OCI-LY7 (cell line): ENCODE results near the gene CALCB. TPM values are rescaled to one million over a fixed set of nuclear protein-coding genes. Genes with fewer than 3 reads are reported as not detected.
"Not testable (repeated sequence)": the region's sequence is repeated elsewhere in the genome, so short reads cannot be mapped to it uniquely, and the experiment has no call there.

ENCODE experiments used
- BruUV-seq: library from RNA; stranded (reverse); fragments of 400-500 nt; replicated peaks from 2 replicates; lab custom pipeline; 2021; lab: Mats Ljungman, UMichigan
- CTCF ChIA-PET: fragments of 300-600 bp; sonication (Branson Sonifier 250); formaldehyde crosslinking; loops from one replicate; lab custom pipeline; 2022; ENCODE audit warnings: antibody characterized with exemption; ENCODE audit not compliant: unreplicated experiment; lab: Charles Lee
- POLR2A ChIA-PET: fragments of 300-600 bp; sonication (Branson Sonifier 250); formaldehyde crosslinking; loops from one replicate; lab custom pipeline; 2022; ENCODE audit warnings: antibody characterized with exemption; lab: Charles Lee
- DNase-seq: peaks from one replicate; pipeline ENCODE4 v3.0.0-alpha.2; 2015; ENCODE audit warnings: low spot score
- H2AFZ ChIP-seq: fragments of 200-600 bp; sonication (generic), shearing (Covaris generic); 2 replicates; pipeline ENCODE4 v1.6.1; 2014; ENCODE audit warnings: mild to moderate bottlenecking, antibody characterized with exemption, low read length, moderate library complexity
- H3K27ac ChIP-seq: fragments of 200-600 bp; sonication (generic); 2 replicates; pipeline ENCODE4 v1.5.1; 2014; ENCODE audit warnings: mixed run types, low read depth, mild to moderate bottlenecking, moderate library complexity, low read length, inconsistent platforms; ENCODE audit not compliant: poor library complexity, severe bottlenecking
- H3K36me3 ChIP-seq: fragments of 200-600 bp; sonication (generic); 2 replicates; pipeline ENCODE4 v1.6.1; 2014; ENCODE audit warnings: mild to moderate bottlenecking, antibody characterized with exemption, low read length, moderate library complexity, mixed read lengths; ENCODE audit not compliant: insufficient read depth
- H3K4me1 ChIP-seq: fragments of 200-600 bp; sonication (generic); 2 replicates; pipeline ENCODE4 v1.5.1; 2014; ENCODE audit warnings: mild to moderate bottlenecking, low read length; ENCODE audit not compliant: insufficient read depth, poor library complexity, severe bottlenecking
- H3K4me2 ChIP-seq: fragments of 200-600 bp; sonication (generic); 2 replicates; pipeline ENCODE4 v1.6.1; 2014; ENCODE audit warnings: mild to moderate bottlenecking, low read length
- H3K4me3 ChIP-seq: fragments of 200-600 bp; sonication (generic); 2 replicates; pipeline ENCODE4 v1.5.1; 2014; ENCODE audit warnings: mild to moderate bottlenecking, low read depth, low read length; ENCODE audit not compliant: poor library complexity, severe bottlenecking
- H3K79me2 ChIP-seq: fragments of 200-600 bp; sonication (generic); 2 replicates; pipeline ENCODE4 v1.6.1; 2016; ENCODE audit warnings: low read depth, mild to moderate bottlenecking, low read length, moderate library complexity, mixed read lengths; ENCODE audit not compliant: insufficient read depth
- H3K9me2 ChIP-seq: fragments of 200-600 bp; sonication (generic); 2 replicates; pipeline ENCODE4 v1.6.1; 2016; ENCODE audit warnings: mild to moderate bottlenecking, low read length, mixed read lengths; ENCODE audit not compliant: insufficient read depth
- H3K9me3 ChIP-seq: fragments of 200-600 bp; sonication (generic); 2 replicates; pipeline ENCODE4 v1.6.1; 2014; ENCODE audit warnings: mild to moderate bottlenecking, mixed run types, low read length, mixed read lengths
- H4K20me1 ChIP-seq: fragments of 200-600 bp; sonication (generic); 2 replicates; pipeline ENCODE4 v1.6.1; 2014; ENCODE audit warnings: mild to moderate bottlenecking, antibody characterized with exemption, low read length, moderate library complexity, mixed read lengths; ENCODE audit not compliant: insufficient read depth
- EZH2phosphoT487 ChIP-seq: fragments of 200-600 bp; sonication (generic); IDR thresholded peaks from 2 replicates; pipeline ENCODE4 v1.6.1; 2018; ENCODE audit warnings: low read depth, borderline replicate concordance, mild to moderate bottlenecking, mixed run types, antibody characterized with exemption, low read length, moderate library complexity, mixed read lengths
- intact Hi-C: fragments of 100-400 bp; cut with micrococcal nuclease; formaldehyde crosslinking; loops from one replicate; pipeline ENCODE4 v1.10.0; 2022; ENCODE audit not compliant: unreplicated experiment
- total RNA-seq, 2 experiments: library from RNA; depleted of rRNA in 1 of 2; stranded (reverse); fragments of >200 nt in 1 of 2; shearing (Covaris generic) in 1 of 2; gene quantifications; 2 replicates each; pipeline ENCODE4 v1.2.3, GENCODE V29; 2014 to 2022
- TF ChIP-seq, protein P1 (sequence below): fragments of 200-600 bp; sonication (generic); conservative IDR thresholded peaks from 2 replicates; pipeline ENCODE4 v1.5.1; 2014; ENCODE audit warnings: mild to moderate bottlenecking, antibody characterized with exemption, low read length, moderate library complexity, mixed read lengths

Gene CALCB
- total RNA-seq, 2 experiments from 2014 or later: 0.44 TPM; not detected in 1

DNA sequence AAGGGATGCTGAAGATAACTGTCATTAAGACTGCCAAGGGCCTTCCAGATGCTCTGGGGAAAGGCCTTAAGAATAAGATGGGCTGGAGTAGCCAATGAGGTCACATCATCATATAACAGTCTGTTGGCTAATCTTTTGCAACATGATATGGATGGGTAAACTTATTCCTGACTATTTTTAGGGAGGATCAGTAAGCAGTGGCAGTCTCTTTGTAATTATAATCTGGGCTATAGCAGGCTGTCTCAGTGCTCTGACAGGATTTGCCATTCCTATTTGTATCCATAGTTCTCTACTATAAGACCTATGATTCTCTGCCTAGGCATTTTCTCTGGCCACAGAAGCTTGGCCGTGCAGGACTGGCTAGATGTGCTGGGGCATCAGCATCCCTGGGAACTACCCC, 16.1 kb upstream of the CALCB start:
- no peaks in the 10 kb centered on the region for H3K9me2 ChIP-seq
- H4K20me1 ChIP-seq: no peaks in the 10 kb centered on the region
- ChIA-PET CTCF (no interaction called here), POLR2A (no interaction called here)
- intact Hi-C loops: no loop called here
- H3K4me3 ChIP-seq: no peak overlapping the region
- no peak overlapping the region for H3K4me2 ChIP-seq
- no peak overlapping the region for H3K27ac ChIP-seq
- H3K4me1 ChIP-seq: no peaks in the 10 kb centered on the region
- H3K9me3 ChIP-seq: no peaks in the 10 kb centered on the region
- DNase-seq: no peak
- no peaks in the 10 kb centered on the region for H3K79me2 ChIP-seq
- no peak overlapping the region for H2AFZ ChIP-seq
- no peaks in the 10 kb centered on the region for H3K36me3 ChIP-seq
- TF ChIP-seq, protein P1, sequence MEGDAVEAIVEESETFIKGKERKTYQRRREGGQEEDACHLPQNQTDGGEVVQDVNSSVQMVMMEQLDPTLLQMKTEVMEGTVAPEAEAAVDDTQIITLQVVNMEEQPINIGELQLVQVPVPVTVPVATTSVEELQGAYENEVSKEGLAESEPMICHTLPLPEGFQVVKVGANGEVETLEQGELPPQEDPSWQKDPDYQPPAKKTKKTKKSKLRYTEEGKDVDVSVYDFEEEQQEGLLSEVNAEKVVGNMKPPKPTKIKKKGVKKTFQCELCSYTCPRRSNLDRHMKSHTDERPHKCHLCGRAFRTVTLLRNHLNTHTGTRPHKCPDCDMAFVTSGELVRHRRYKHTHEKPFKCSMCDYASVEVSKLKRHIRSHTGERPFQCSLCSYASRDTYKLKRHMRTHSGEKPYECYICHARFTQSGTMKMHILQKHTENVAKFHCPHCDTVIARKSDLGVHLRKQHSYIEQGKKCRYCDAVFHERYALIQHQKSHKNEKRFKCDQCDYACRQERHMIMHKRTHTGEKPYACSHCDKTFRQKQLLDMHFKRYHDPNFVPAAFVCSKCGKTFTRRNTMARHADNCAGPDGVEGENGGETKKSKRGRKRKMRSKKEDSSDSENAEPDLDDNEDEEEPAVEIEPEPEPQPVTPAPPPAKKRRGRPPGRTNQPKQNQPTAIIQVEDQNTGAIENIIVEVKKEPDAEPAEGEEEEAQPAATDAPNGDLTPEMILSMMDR: no peak
- no peak for TF ChIP-seq EZH2phosphoT487
- no TSS peak for BruUV-seq

DNA sequence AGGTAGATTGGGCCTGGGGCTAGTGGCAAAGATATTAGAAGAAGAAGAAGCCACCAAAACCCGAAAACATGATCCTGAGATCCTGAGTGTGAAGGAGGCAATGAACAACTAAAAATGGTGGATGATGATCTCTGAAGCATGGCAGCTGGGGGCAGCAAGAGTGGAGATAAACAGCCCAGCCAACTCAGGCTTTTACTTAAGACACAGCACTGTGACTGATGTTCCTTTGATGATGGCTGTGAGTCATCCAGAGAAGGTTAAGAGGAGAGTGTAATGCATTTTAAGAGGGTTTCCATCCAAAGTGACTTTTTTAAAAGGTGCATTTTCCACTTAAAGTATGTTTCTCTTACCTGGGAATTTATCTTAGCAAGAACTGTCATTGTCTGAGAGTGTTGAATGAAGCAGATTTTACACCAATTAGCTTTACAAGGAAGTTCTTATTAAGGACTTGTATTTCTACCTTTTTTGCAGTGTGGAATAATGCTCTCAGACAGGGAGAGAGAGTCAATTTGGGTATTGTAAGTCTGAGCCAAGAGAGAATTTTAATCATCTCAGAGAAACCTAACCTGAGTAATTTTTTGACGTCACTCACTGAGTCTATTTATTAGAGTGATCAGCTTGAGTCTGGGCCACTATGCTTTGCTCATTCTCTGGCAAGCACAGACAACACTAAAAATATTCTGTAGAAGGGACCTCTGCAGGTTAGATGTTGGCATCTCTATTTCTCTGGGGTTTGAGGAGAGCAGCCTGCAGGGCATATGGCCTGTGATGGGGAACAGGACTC, 14.1 kb upstream of the CALCB start:
- no peaks in the 10 kb centered on the region for H3K4me1 ChIP-seq
- H3K4me2 ChIP-seq: no peak overlapping the region
- H2AFZ ChIP-seq: no peak overlapping the region
- no peak for DNase-seq
- H3K36me3 ChIP-seq: no peaks in the 10 kb centered on the region
- intact Hi-C loops: no loop called here
- TF ChIP-seq, protein P1: no peak
- TF ChIP-seq EZH2phosphoT487: no peak
- no peaks in the 10 kb centered on the region for H3K9me3 ChIP-seq
- H3K4me3 ChIP-seq: no peak overlapping the region
- no peaks in the 10 kb centered on the region for H3K9me2 ChIP-seq
- ChIA-PET CTCF (no interaction called here), POLR2A (interaction anchor here (0.6 to 0.7 kb wide), 2 partner anchors 8 to 153 kb away, joined by 3 read pairs; no protein-coding TSS in a partner anchor)
- BruUV-seq: no TSS peak
- H3K27ac ChIP-seq: no peak overlapping the region
- no peaks in the 10 kb centered on the region for H3K79me2 ChIP-seq
- no peaks in the 10 kb centered on the region for H4K20me1 ChIP-seq

DNA sequence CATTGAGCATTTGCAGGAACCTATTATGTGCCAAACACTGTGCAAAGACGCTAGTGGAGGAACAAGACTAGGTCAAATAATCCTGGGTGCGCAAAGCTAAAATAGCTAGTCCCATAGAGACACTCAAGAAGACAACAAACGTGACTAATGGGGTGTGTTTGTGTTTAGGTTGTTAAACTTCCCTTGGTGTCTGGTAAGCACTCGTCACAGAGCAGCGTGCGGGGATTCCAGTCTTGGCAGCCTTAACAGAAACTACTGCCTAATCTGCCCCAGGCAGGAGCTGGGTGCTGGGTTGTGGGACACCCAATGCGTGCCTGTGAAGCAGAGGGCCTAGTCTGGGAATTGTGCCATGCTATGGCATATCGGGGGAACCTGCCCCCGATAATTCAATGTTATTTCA, 10.8 kb upstream of the CALCB start:
- H3K4me2 ChIP-seq: no peak overlapping the region
- H3K36me3 ChIP-seq: no peaks in the 10 kb centered on the region
- no peaks in the 10 kb centered on the region for H3K9me3 ChIP-seq
- H3K4me3 ChIP-seq: no peak overlapping the region
- ChIA-PET CTCF (interaction anchor here (0.6 kb wide), 1 partner anchor 9 kb away, joined by 3 read pairs; no protein-coding TSS in a partner anchor), POLR2A (interaction anchor here (0.9 kb wide), 1 partner anchor 185 kb away, joined by 3 read pairs; no protein-coding TSS in a partner anchor)
- intact Hi-C loops: no loop called here
- H4K20me1 ChIP-seq: no peaks in the 10 kb centered on the region
- no peak for DNase-seq
- no peak overlapping the region for H3K27ac ChIP-seq
- TF ChIP-seq, protein P1: no peak
- TF ChIP-seq EZH2phosphoT487: no peak
- no peaks in the 10 kb centered on the region for H3K79me2 ChIP-seq
- H3K4me1 ChIP-seq: no peaks in the 10 kb centered on the region
- BruUV-seq: no TSS peak
- H2AFZ ChIP-seq: no peak overlapping the region
- H3K9me2 ChIP-seq: no peaks in the 10 kb centered on the region

DNA sequence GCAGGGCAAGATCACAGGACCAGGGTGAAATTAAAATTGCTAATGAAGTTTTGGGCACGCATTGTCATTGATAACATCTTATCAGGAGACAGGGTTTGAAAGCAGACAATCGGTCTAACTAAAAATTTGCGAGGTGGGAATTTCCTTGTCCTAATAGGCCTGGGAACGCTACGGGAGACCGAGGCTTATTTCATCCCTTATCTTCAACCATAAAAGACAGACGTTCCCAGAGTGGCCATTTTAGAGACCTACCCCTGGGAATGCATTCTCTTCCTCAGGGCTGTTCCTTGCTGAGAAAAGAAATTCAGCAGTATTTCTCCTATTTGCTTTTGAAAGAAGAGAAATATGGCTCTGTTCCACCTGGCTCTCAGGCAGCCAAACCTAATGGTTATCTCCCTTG, 3.6 kb upstream of the CALCB start:
- H3K79me2 ChIP-seq, H3K36me3 ChIP-seq, CTCF ChIA-PET, DNase-seq, H4K20me1 ChIP-seq, H2AFZ ChIP-seq, H3K9me2 ChIP-seq, POLR2A ChIA-PET, H3K9me3 ChIP-seq, BruUV-seq, H3K4me1 ChIP-seq, H3K4me3 ChIP-seq, H3K4me2 ChIP-seq, H3K27ac ChIP-seq: not testable (repeated sequence)
- intact Hi-C loops: loop anchor here (10.0 kb wide), 1 partner anchor 275 kb away; no protein-coding TSS in a partner anchor
